Measurements from ENCODE around the gene ADAM11.
A peak's percentile ranks its signal among the peaks of the same experiment; 100 is the strongest.

Gene ADAM11

GRCh38 chr17:44758414-44759085 lies at the start of gene ADAM11 (continued):
- TF ChIP-seq PATZ1 (tag by site-specific recombination; IDR thresholded peaks at IDR 0.05) = peak; percentile 73
- peak; percentile 48; the same call in 1 of the 2 replicates for TF ChIP-seq HIC1 (tag by site-specific recombination; IDR thresholded peaks at IDR 0.05)
- TF ChIP-seq ELK4 (IDR thresholded peaks at IDR 0.05; ENCODE audit: borderline replicate concordance, low read depth, low read length) = no peak
- no peak for TF ChIP-seq ZNF76 (tag by site-specific recombination; IDR thresholded peaks at IDR 0.05; ENCODE audit: borderline replicate concordance, low read depth)
- no peak for TF ChIP-seq ZNF324 (tag by site-specific recombination; IDR thresholded peaks at IDR 0.05)
- TF ChIP-seq ZNF155 (tag by site-specific recombination; IDR thresholded peaks at IDR 0.05) = no peak
- TF ChIP-seq OSR2 (tag by site-specific recombination; IDR thresholded peaks at IDR 0.05) = no peak
- no peak for TF ChIP-seq ZNF354C (tag by site-specific recombination; IDR thresholded peaks at IDR 0.05; ENCODE audit: borderline replicate concordance, low read depth)
- TF ChIP-seq ZFP41 (tag by site-specific recombination; IDR thresholded peaks at IDR 0.05; ENCODE audit: borderline replicate concordance) = no peak
- TF ChIP-seq ZNF560 (tag by site-specific recombination; IDR thresholded peaks at IDR 0.05; ENCODE audit: borderline replicate concordance) = no peak
- TF ChIP-seq ZNF626 (tag by site-specific recombination; IDR thresholded peaks at IDR 0.05) = no peak
- no peak for TF ChIP-seq ZNF701 (tag by site-specific recombination; IDR thresholded peaks at IDR 0.05)
- no peak for TF ChIP-seq ZNF513 (tag by site-specific recombination; IDR thresholded peaks at IDR 0.05)
- TF ChIP-seq YY2 (tag by site-specific recombination; IDR thresholded peaks at IDR 0.05) = no peak
- TF ChIP-seq TRIM28 (IDR thresholded peaks at IDR 0.05; ENCODE audit: borderline replicate concordance, low read length) = no peak
- TF ChIP-seq ZNF391 (tag by site-specific recombination; IDR thresholded peaks at IDR 0.05; ENCODE audit: borderline replicate concordance, low read depth) = no peak
- no peak for TF ChIP-seq GLI2 (tag by site-specific recombination; IDR thresholded peaks at IDR 0.05; ENCODE audit: borderline replicate concordance, low read depth)
- TF ChIP-seq ZBTB10 (tag by site-specific recombination; IDR thresholded peaks at IDR 0.05) = peak; percentile 69; the same call in 1 of the 2 replicates
- TF ChIP-seq ZNF658 (tag by site-specific recombination; IDR thresholded peaks at IDR 0.05) = no peak
- TF ChIP-seq ZNF133 (tag by site-specific recombination; IDR thresholded peaks at IDR 0.05) = no peak
- TF ChIP-seq ZEB2 (tag by site-specific recombination; IDR thresholded peaks at IDR 0.05) = no peak
- 0 out of 2 replicates have a peak, but pooled peaks have one; percentile 28 for TF ChIP-seq ZNF10 (tag by site-specific recombination; IDR thresholded peaks at IDR 0.05)
